CD14-positive monocyte (primary cell): ENCODE results near the gene CARD11. TPM values are rescaled to one million over a fixed set of nuclear protein-coding genes. Genes with fewer than 3 reads are reported as not detected.

Experiments
- DNase-seq, 3 donors: peaks; one replicate each; pipeline ENCODE4 v3.0.0-alpha.2; 2011 to 2022
- H2AFZ ChIP-seq: 2 replicates; pipeline ENCODE4 v1.6.0; 2012; ENCODE audit warnings: mild to moderate bottlenecking, low read depth, low read length, inconsistent platforms; ENCODE audit not compliant: insufficient read depth, poor library complexity, severe bottlenecking
- H3K27ac ChIP-seq, 2 donors: 1 replicate in 1 of 2; 2 replicates in 1 of 2; pipeline ENCODE4 v1.5.1; 2012 to 2013; ENCODE audit warnings: low read length in 2 of 2, control low read depth in 1 of 2, inconsistent platforms in 1 of 2, low read depth in 1 of 2, mild to moderate bottlenecking in 1 of 2
- H3K27me3 ChIP-seq, 2 donors: one replicate each; pipeline versions ENCODE4 v1.6.0 to v1.6.1; 2011 to 2013; ENCODE audit warnings: low read length in 2 of 2; ENCODE audit not compliant: control insufficient read depth in 2 of 2, insufficient read depth in 2 of 2
- H3K36me3 ChIP-seq, 2 donors: replicated peaks in 1 of 2; 1 replicate in 1 of 2; 2 replicates in 1 of 2; pipeline versions ENCODE4 v1.5.1 to v1.6.1; 2012 to 2013; ENCODE audit warnings: low read length in 2 of 2, control low read depth in 1 of 2, inconsistent platforms in 1 of 2, mild to moderate bottlenecking in 1 of 2; ENCODE audit not compliant: insufficient read depth in 2 of 2, control insufficient read depth in 1 of 2
- H3K4me1 ChIP-seq, 2 donors: 1 replicate in 1 of 2; 2 replicates in 1 of 2; pipeline versions ENCODE4 v1.5.1 to v1.6.1; 2012 to 2013; ENCODE audit warnings: low read length in 2 of 2, control low read depth in 1 of 2, inconsistent platforms in 1 of 2, mild to moderate bottlenecking in 1 of 2, moderate library complexity in 1 of 2; ENCODE audit not compliant: insufficient read depth in 2 of 2, control insufficient read depth in 1 of 2
- H3K4me2 ChIP-seq: replicated peaks from 2 replicates; pipeline ENCODE3; 2012; ENCODE audit warnings: low read length, moderate library complexity, mild to moderate bottlenecking; ENCODE audit not compliant: poor library complexity, severe bottlenecking; ENCODE audit errors: extremely low read depth
- H3K4me3 ChIP-seq, 3 experiments: fragments of 200-600 bp in 1 of 3; sonication (generic) in 1 of 3; replicated peaks in 1 of 3; 1 replicate in 2 of 3; 2 replicates in 1 of 3; pipeline ENCODE4 v1.5.1; 2011 to 2013; ENCODE audit warnings: low read length in 3 of 3, mild to moderate bottlenecking in 3 of 3, control low read depth in 2 of 3, low read depth in 2 of 3, inconsistent platforms in 1 of 3, moderate library complexity in 1 of 3
- H3K79me2 ChIP-seq: 2 replicates; pipeline ENCODE4 v1.6.0; 2012; ENCODE audit warnings: mild to moderate bottlenecking, control low read depth, inconsistent platforms, low read length, moderate library complexity; ENCODE audit not compliant: insufficient read depth
- H3K9ac ChIP-seq: 2 replicates; pipeline ENCODE4 v1.6.0; 2017; ENCODE audit warnings: low read length, mild to moderate bottlenecking; ENCODE audit not compliant: insufficient read depth, poor library complexity, severe bottlenecking
- H3K9me3 ChIP-seq, 2 donors: replicated peaks in 1 of 2; 1 replicate in 1 of 2; 2 replicates in 1 of 2; pipeline versions ENCODE4 v1.5.1 to v1.6.1; 2012 to 2013; ENCODE audit warnings: low read length in 2 of 2, control low read depth in 1 of 2; ENCODE audit not compliant: control insufficient read depth in 1 of 2, insufficient read depth in 1 of 2
- H4K20me1 ChIP-seq: 2 replicates; pipeline ENCODE4 v1.6.0; 2012; ENCODE audit warnings: mild to moderate bottlenecking, low read length, control low read depth, moderate library complexity; ENCODE audit not compliant: insufficient read depth
- H3K27ac Mint-ChIP-seq, 7 donors: one replicate each; pipeline ENCODE4 v1.8.0; 2020; ENCODE audit warnings: mild to moderate bottlenecking in 7 of 7, mixed read lengths in 7 of 7, moderate library complexity in 6 of 7, inconsistent platforms in 2 of 7
- H3K27me3 Mint-ChIP-seq, 3 donors: one replicate each; pipeline ENCODE4 v1.8.0; 2021 to 2022; ENCODE audit warnings: low read depth in 3 of 3, mild to moderate bottlenecking in 3 of 3, mixed read lengths in 3 of 3, moderate library complexity in 3 of 3, inconsistent platforms in 1 of 3
- H3K36me3 Mint-ChIP-seq, 2 donors: one replicate each; pipeline ENCODE4 v1.8.0; 2020; ENCODE audit warnings: mixed read lengths in 2 of 2, inconsistent platforms in 1 of 2, mild to moderate bottlenecking in 1 of 2
- H3K4me1 Mint-ChIP-seq: one replicate; pipeline ENCODE4 v1.8.0; 2020; ENCODE audit warnings: mild to moderate bottlenecking, mixed read lengths
- H3K4me3 Mint-ChIP-seq, 2 donors: one replicate each; pipeline ENCODE4 v1.8.0; 2020; ENCODE audit warnings: mild to moderate bottlenecking in 2 of 2, mixed read lengths in 2 of 2, moderate library complexity in 1 of 2
- H3K9me3 Mint-ChIP-seq, 7 donors: one replicate each; pipeline ENCODE4 v1.8.0; 2020 to 2022; ENCODE audit warnings: mixed read lengths in 7 of 7, mild to moderate bottlenecking in 6 of 7, moderate library complexity in 6 of 7, inconsistent platforms in 2 of 7
- WGBS: methylation state at CpG from one replicate; pipeline ENCODE4 v1.1.5; 2013; ENCODE audit warnings: missing lambda C conversion rate; ENCODE audit not compliant: insufficient coverage; 5-methylcytosine and 5-hydroxymethylcytosine counted together
- intact Hi-C, 2 donors: fragments of 100-400 bp; cut with micrococcal nuclease; formaldehyde crosslinking; loops; one replicate each; pipeline versions ENCODE4 v1.15.0 to v1.15.1; 2023
- polyA plus RNA-seq, 3 donors: library from polyadenylated mRNA; depleted of rRNA in 1 of 3; unstranded in 2 of 3; stranded (reverse) in 1 of 3; fragments of 300-500 nt in 2 of 3; fragments of >200 nt in 1 of 3; fragmentation: Illumina TruSeq in 2 of 3; gene quantifications; 1 replicate in 2 of 3; 2 replicates in 1 of 3; pipeline ENCODE4 v1.2.3, GENCODE V29; 2012 to 2021
- TF ChIP-seq, protein P1 (sequence below): fragments of 200-600 bp; IDR thresholded peaks from one replicate; pipeline ENCODE4 v1.8.0; 2022; ENCODE audit warnings: antibody characterized with exemption, mild to moderate bottlenecking

Gene CARD11
- polyA plus RNA-seq, 3 donors = 0.04 to 0.17 TPM; not detected in 1

DNA sequence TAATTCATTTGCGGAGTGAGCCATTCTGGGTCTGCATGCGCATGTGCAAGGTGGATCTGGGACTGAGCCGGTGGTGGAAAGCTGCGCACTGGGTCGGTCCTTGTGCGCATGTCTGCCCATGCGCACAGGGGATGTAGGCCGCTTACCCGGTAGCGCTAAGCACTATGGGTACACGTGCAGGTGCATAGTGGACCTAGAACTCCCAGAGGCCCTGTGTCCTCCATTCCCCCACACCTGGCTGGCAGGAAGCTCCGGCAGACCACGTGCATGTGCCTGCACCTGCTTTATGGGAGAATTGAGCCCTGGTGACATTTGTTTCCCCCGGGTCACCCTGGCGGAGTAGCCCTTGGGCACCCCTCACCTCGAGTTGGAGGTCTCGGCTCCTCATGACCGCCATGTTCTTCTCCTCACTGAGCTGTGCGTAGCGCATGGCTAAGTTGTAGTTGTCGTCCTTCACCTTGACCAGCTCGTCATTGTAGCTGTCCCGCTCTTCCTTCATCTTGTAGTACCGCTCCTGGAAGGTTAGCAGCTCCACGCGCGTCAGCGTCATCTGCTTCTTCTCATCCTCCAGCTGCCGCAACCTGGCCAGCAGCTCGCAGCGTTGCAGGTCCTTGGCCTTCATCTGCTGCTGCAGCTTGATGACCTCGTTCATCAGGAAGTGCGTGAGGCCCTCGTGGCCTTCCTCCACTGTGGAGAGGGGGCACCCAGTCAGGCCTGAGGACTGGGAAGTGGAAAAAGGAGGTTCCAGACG is 99.6 kb downstream of the CARD11 start:
- Histone ChIP-seq H3K27me3 (no peaks in the 10 kb centered on the region), H2AFZ (no peak overlapping the region), H3K9ac (no peak overlapping the region), H3K9me3 (peaks cover 9 to 14% of the 10 kb centered on the region in 2 donors), H3K79me2 (no peaks in the 10 kb centered on the region), H3K4me2 (no peak overlapping the region), H3K36me3 (no peaks in the 10 kb centered on the region), H3K4me3 (no peak overlapping the region), H3K4me1 (peaks cover 22 to 25% of the 10 kb centered on the region in 2 donors), H3K27ac (no peak overlapping the region), H4K20me1 (no peaks in the 10 kb centered on the region)
- Mint-ChIP-seq H3K27me3 (peaks cover 5 to 9% (median 7%) of the 10 kb centered on the region in 3 donors), H3K9me3 (peaks cover 8 to 19% (median 15%) of the 10 kb centered on the region in 7 donors), H3K4me3 (no peak overlapping the region), H3K27ac (peak overlapping the region in 1 of 7 donors; percentile 16), H3K36me3 (no peaks in the 10 kb centered on the region), H3K4me1 (peaks cover 25% of the 10 kb centered on the region)
- 98% methylated on average over 24 of the region's 35 CpGs for WGBS
- TF ChIP-seq, protein P1, sequence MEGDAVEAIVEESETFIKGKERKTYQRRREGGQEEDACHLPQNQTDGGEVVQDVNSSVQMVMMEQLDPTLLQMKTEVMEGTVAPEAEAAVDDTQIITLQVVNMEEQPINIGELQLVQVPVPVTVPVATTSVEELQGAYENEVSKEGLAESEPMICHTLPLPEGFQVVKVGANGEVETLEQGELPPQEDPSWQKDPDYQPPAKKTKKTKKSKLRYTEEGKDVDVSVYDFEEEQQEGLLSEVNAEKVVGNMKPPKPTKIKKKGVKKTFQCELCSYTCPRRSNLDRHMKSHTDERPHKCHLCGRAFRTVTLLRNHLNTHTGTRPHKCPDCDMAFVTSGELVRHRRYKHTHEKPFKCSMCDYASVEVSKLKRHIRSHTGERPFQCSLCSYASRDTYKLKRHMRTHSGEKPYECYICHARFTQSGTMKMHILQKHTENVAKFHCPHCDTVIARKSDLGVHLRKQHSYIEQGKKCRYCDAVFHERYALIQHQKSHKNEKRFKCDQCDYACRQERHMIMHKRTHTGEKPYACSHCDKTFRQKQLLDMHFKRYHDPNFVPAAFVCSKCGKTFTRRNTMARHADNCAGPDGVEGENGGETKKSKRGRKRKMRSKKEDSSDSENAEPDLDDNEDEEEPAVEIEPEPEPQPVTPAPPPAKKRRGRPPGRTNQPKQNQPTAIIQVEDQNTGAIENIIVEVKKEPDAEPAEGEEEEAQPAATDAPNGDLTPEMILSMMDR = no peak
- intact Hi-C loops = no loop called here
- DNase-seq = no peak

DNA sequence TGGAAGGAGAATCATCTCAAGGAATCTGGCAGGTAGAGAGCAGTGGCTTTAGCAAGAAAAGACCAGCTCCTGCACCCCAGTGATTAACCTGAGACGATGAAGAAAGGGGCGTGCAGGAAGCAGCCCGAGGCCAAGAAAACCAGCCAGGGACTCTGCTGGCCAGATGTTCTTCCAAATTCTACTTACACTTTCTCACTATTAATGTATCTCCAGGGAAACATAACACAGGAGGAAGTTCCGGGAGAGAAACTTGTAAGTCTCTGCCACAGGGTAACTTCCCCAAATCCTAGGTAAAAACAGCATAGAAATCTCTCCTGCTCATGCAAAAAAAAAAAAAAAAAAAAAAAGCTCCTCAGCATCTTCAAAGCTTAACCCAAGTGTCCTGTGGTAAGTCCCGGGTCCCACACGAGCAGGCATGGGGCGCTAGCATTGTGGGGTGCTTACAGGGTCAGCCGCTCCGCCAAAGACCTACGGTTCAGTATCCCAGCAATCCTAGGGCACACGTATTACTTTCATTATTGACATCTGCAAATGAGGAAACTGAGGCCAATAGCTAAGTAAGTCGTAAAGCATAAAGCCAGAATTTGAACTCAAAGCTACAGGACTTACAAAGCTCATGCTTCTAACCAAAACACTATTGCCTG is 102.3 kb downstream of the CARD11 start:
- intact Hi-C loops = no loop called here
- peak overlapping the region; percentile 8 for H3K4me2 ChIP-seq
- H3K9me3 ChIP-seq = peaks cover 9 to 14% of the 10 kb centered on the region in 2 donors
- H4K20me1 ChIP-seq = no peaks in the 10 kb centered on the region
- Mint-ChIP-seq H3K27ac (peak overlapping the region; percentile 52 to 90 (median 76)), H3K4me1 (peaks cover 27% of the 10 kb centered on the region), H3K27me3 (peaks cover 0 to 9% (median 5%) of the 10 kb centered on the region in 3 donors), H3K4me3 (peak overlapping the region in 1 of 2 donors; percentile 56), H3K36me3 (no peaks in the 10 kb centered on the region), H3K9me3 (peaks cover 8 to 19% (median 15%) of the 10 kb centered on the region in 7 donors)
- TF ChIP-seq, protein P1 = no peak
- peaks cover 22 to 26% of the 10 kb centered on the region in 2 donors for H3K4me1 ChIP-seq
- peak overlapping the region in 1 of 3 experiments; percentile 12 for H3K4me3 ChIP-seq
- DNase-seq = peak; percentile 49 to 67 (median 65)
- no peaks in the 10 kb centered on the region for H3K36me3 ChIP-seq
- H3K27me3 ChIP-seq = no peaks in the 10 kb centered on the region
- peak overlapping the region; percentile 44 to 65 for H3K27ac ChIP-seq
- no peak overlapping the region for H3K9ac ChIP-seq
- H3K79me2 ChIP-seq = no peaks in the 10 kb centered on the region
- 45% methylated on average over 11 of the region's 12 CpGs for WGBS
- no peak overlapping the region for H2AFZ ChIP-seq
